Psoas muscle (tissue), 8 donors: ENCODE data around the gene KREMEN2. TPM values are rescaled to one million over a fixed set of nuclear protein-coding genes. Genes with fewer than 3 reads are reported as not detected.

ENCODE experiments used
- ATAC-seq, 4 donors: fragments of 200-7000 bp; cut with Tn5 transposase; one replicate each; pipeline ENCODE4 v1.9.1; 2020; ENCODE audit warnings: moderate library complexity in 3 of 4, mild to moderate bottlenecking in 2 of 4
- DNase-seq, 2 donors: peaks; one replicate each; pipeline ENCODE4 v3.0.0-alpha.2; 2020
- H3K27ac ChIP-seq: fragments of 200-600 bp; one replicate; pipeline ENCODE4 v1.8.0; 2022
- H3K27me3 ChIP-seq, 3 donors: fragments of 200-600 bp in 1 of 3; one replicate each; pipeline versions ENCODE4 v1.6.1 to v1.8.0; 2013 to 2022; ENCODE audit warnings: low read length in 2 of 3, mild to moderate bottlenecking in 2 of 3, moderate library complexity in 1 of 3; ENCODE audit not compliant: insufficient read depth in 3 of 3
- H3K36me3 ChIP-seq, 2 donors: fragments of 200-600 bp in 1 of 2; one replicate each; pipeline versions ENCODE4 v1.6.1 to v1.8.0; 2013 to 2022; ENCODE audit warnings: low read depth in 1 of 2, mild to moderate bottlenecking in 1 of 2, moderate library complexity in 1 of 2; ENCODE audit not compliant: insufficient read depth in 1 of 2
- H3K4me1 ChIP-seq: fragments of 200-600 bp; one replicate; pipeline ENCODE4 v1.8.0; 2022
- H3K4me3 ChIP-seq: fragments of 200-600 bp; one replicate; pipeline ENCODE4 v1.8.0; 2022; ENCODE audit warnings: mild to moderate bottlenecking
- H3K9me3 ChIP-seq: fragments of 200-600 bp; one replicate; pipeline ENCODE4 v1.8.0; 2022
- WGBS, 3 donors: extraction: QIAGEN DNeasy Blood & Tissue Kit; methylation state at CpG; one replicate each; pipeline versions ENCODE4 v1.1.6 to v1.1.7; 2013; 5-methylcytosine and 5-hydroxymethylcytosine counted together
- intact Hi-C, 2 donors: fragments of 100-400 bp; cut with DNase I; formaldehyde crosslinking; loops; one replicate each; pipeline versions ENCODE4 v1.11.0 to v1.14.2; 2022
- polyA plus RNA-seq, 3 donors: library from polyadenylated mRNA; stranded (reverse); fragments of 200-250 nt; gene quantifications; one replicate each; pipeline ENCODE4 v1.2.3, GENCODE V29; 2013
- total RNA-seq, 4 donors: library from RNA; stranded (reverse); fragmentation: NEBNext Ultra II Directional in 2 of 4; extraction: Animal tissue kit (Norgen Biotek cat#: 25700) in 2 of 4; gene quantifications; one replicate each; pipeline versions ENCODE4 v1.2.1 to v1.2.4, GENCODE V29; 2021 to 2023
- TF ChIP-seq, protein P1 (sequence below): fragments of 200-600 bp; IDR thresholded peaks from one replicate; pipeline ENCODE4 v1.8.0; 2022; ENCODE audit warnings: antibody characterized with exemption
- donor health status: healthy with polysubstance abuse.
- donor health status: DM: no; HTN: no; CAD: no; lungs with moderate emphysema.
- donor health status: Bipolar disorder and iron deficiency.
- donor health status: healthy.
- donor health status: DM: yes; HTN: yes; CAD: no.
- donor health status: DM: no; HTN: no; CAD: no.
- donor health status: DM: no; HTN: no; CAD: no.
- donor health status: DM: yes; HTN: yes; CAD: no.

KREMEN2 gene
- total and polyA plus RNA-seq, 7 donors: 0.01 to 0.04 TPM; not detected in 5

DNA sequence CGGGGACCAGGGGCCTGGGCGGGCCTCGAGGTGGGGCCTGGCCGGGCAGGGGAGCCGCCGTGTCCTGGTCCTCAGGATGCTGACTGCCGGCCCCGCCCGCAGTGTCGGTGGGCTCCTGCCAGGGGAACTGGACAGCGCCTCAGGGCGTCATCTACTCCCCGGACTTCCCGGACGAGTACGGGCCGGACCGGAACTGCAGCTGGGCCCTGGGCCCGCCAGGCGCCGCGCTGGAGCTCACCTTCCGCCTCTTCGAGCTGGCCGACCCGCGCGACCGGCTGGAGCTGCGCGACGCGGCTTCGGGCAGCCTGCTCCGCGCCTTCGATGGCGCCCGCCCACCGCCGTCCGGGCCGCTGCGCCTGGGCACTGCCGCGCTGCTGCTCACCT, 2.7 kb downstream of the KREMEN2 start:
- Histone ChIP-seq H3K27me3 (peaks cover 0 to 68% (median 37%) of the 10 kb centered on the region in 3 donors), H3K36me3 (no peaks in the 10 kb centered on the region), H3K9me3 (no peaks in the 10 kb centered on the region), H3K27ac (no peak overlapping the region), H3K4me1 (peaks cover 32% of the 10 kb centered on the region), H3K4me3 (peak overlapping the region; percentile 34)
- no peak for ATAC-seq
- WGBS, 3 donors: 2 to 4% (median 3%) methylated on average over 20 to 46 of the region's 46 CpGs
- DNase-seq: no peak
- TF ChIP-seq, protein P1, sequence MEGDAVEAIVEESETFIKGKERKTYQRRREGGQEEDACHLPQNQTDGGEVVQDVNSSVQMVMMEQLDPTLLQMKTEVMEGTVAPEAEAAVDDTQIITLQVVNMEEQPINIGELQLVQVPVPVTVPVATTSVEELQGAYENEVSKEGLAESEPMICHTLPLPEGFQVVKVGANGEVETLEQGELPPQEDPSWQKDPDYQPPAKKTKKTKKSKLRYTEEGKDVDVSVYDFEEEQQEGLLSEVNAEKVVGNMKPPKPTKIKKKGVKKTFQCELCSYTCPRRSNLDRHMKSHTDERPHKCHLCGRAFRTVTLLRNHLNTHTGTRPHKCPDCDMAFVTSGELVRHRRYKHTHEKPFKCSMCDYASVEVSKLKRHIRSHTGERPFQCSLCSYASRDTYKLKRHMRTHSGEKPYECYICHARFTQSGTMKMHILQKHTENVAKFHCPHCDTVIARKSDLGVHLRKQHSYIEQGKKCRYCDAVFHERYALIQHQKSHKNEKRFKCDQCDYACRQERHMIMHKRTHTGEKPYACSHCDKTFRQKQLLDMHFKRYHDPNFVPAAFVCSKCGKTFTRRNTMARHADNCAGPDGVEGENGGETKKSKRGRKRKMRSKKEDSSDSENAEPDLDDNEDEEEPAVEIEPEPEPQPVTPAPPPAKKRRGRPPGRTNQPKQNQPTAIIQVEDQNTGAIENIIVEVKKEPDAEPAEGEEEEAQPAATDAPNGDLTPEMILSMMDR: no peak
- intact Hi-C loops: no loop called here

DNA sequence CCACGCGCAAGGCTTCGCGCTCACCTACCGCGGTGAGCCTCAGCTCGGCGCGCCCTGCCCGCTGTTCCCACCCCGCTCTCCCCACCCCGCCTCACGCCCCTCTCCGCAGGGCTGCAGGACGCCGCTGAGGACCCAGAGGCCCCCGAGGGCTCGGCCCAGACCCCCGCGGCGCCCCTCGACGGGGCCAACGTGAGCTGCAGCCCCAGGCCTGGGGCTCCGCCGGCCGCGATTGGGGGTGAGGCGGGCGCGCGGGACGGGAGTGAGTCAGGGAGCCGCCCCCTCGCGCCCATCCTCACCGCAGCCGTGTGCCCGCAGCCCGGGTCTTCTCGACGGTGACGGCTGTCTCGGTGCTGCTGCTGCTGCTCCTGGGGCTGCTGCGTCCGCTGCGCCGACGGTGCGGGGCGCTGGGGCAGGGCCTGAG, 3.1 kb downstream of the KREMEN2 start:
- TF ChIP-seq, protein P1: no peak
- no peak for DNase-seq

DNA sequence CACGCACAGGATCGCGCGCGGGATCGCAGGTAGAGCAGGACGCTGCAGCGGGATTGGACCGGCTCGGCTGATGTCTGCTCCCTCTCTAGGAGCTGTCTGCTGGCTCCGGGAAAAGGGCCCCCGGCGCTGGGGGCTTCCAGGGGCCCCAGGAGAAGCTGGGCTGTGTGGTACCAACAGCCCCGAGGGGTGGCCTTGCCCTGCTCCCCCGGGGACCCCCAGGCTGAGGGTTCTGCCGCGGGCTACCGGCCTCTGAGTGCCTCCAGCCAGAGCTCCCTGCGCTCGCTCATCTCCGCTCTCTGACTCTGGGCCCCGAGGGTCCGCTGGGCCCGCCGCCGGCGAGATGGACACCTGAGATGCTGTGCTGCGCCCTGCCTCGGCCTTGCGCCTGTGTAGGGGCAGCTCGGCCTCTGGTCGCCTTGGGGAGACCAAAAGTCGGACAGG, 3.7 kb downstream of the KREMEN2 start:
- intact Hi-C loops: no loop called here

More for the DNA sequence above, 3.1 kb downstream of the KREMEN2 start:
- intact Hi-C loops: no loop called here
- Histone ChIP-seq H3K27ac (no peak overlapping the region), H3K9me3 (no peaks in the 10 kb centered on the region), H3K36me3 (no peaks in the 10 kb centered on the region), H3K4me1 (peaks cover 32% of the 10 kb centered on the region), H3K27me3 (peaks cover 0 to 64% (median 34%) of the 10 kb centered on the region in 3 donors), H3K4me3 (peak overlapping the region; percentile 34)
- ATAC-seq: no peak
- WGBS, 3 donors: 9 to 15% (median 10%) methylated on average over 38 to 51 of the region's 51 CpGs

DNA sequence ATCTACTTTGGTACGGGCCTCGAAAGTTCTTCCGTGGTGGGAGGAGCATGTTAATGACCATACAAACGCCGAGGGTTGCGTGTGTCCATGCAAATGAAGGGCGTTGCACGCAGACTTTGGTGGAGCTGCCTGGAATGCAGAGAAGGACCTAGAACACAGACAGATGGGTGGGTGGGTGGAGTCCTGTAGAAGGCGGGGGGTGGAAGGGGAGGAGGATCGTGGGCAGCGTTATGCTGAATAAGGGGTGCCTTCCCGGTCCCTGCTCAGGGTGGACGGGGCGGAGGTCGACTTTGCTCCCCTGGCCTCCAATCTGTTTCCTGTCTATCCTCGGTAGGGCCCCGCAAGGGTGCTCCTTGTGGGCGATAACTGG, 4.3 kb downstream of the KREMEN2 start:
- Histone ChIP-seq H3K27ac (no peak overlapping the region), H3K4me1 (peaks cover 26% of the 10 kb centered on the region), H3K4me3 (peak overlapping the region; percentile 87), H3K27me3 (peaks cover 0 to 53% (median 27%) of the 10 kb centered on the region in 3 donors), H3K36me3 (no peaks in the 10 kb centered on the region), H3K9me3 (no peaks in the 10 kb centered on the region)
- intact Hi-C loops: no loop called here
- TF ChIP-seq, protein P1: no peak
- 17 to 22% (median 20%) methylated on average over 18 of the region's 18 CpGs for WGBS, 3 donors
- ATAC-seq (no peak), DNase-seq (no peak)

More for the DNA sequence above, 3.7 kb downstream of the KREMEN2 start:
- peaks cover 32% of the 10 kb centered on the region for H3K4me1 ChIP-seq
- ATAC-seq (no peak), DNase-seq (no peak)
- H3K4me3 ChIP-seq: no peak overlapping the region
- H3K36me3 ChIP-seq: no peaks in the 10 kb centered on the region
- no peak overlapping the region for H3K27ac ChIP-seq
- WGBS, 3 donors: 44 to 52% (median 51%) methylated on average over 25 to 33 of the region's 33 CpGs
- peaks cover 0 to 59% (median 30%) of the 10 kb centered on the region in 3 donors for H3K27me3 ChIP-seq
- H3K9me3 ChIP-seq: no peaks in the 10 kb centered on the region
- TF ChIP-seq, protein P1: no peak
